ENCODE measurements around the gene HNF4A. TPM values are rescaled to one million over a fixed set of nuclear protein-coding genes. Genes with fewer than 3 reads are reported as not detected.

Gene HNF4A
- total RNA-seq, 1 donor from 2014 or later: 0.09 TPM

- no peak for DNase-seq (ENCODE audit: low spot score in 2 of 2, unreplicated experiment in 2 of 2)
- peaks cover 3% of the 10 kb centered on the region for H3K27me3 Mint-ChIP-seq (ENCODE audit: low read depth)
- H3K4me3 Mint-ChIP-seq: no peak overlapping the region
- no peaks in the 10 kb centered on the region for H3K36me3 Mint-ChIP-seq
- peaks cover 6% of the 10 kb centered on the region for H3K4me1 Mint-ChIP-seq
- TF ChIP-seq, protein P1, sequence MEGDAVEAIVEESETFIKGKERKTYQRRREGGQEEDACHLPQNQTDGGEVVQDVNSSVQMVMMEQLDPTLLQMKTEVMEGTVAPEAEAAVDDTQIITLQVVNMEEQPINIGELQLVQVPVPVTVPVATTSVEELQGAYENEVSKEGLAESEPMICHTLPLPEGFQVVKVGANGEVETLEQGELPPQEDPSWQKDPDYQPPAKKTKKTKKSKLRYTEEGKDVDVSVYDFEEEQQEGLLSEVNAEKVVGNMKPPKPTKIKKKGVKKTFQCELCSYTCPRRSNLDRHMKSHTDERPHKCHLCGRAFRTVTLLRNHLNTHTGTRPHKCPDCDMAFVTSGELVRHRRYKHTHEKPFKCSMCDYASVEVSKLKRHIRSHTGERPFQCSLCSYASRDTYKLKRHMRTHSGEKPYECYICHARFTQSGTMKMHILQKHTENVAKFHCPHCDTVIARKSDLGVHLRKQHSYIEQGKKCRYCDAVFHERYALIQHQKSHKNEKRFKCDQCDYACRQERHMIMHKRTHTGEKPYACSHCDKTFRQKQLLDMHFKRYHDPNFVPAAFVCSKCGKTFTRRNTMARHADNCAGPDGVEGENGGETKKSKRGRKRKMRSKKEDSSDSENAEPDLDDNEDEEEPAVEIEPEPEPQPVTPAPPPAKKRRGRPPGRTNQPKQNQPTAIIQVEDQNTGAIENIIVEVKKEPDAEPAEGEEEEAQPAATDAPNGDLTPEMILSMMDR (IDR thresholded peaks at IDR 0.05; ENCODE audit: unreplicated experiment): no peak
- no peaks in the 10 kb centered on the region for H3K9me3 Mint-ChIP-seq
- H3K27ac Mint-ChIP-seq: no peak overlapping the region
Observed at GRCh38 chr20:44334306-44334705, 21.2 kb upstream of the HNF4A start.

DNA sequence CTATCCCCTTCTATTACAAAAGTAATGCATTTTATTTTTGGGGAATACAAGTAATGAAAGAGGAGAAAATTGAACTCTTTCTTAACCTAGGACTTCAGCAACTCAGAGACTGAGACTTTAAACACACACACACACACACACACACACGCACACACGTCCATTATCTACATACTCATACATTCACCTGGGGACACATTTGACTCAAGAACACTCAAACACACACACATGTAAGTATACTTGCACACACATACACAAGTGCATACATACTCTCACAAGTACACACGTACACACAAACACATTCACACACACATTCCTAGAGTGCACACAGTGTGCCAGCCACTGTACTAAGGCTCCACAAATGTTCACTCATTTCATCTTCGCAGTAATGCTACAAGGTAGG lies 20.8 kb upstream of the HNF4A start:
- peaks cover 6% of the 10 kb centered on the region for H3K4me1 Mint-ChIP-seq
- no peak overlapping the region for H3K27ac Mint-ChIP-seq
- H3K36me3 Mint-ChIP-seq: no peaks in the 10 kb centered on the region
- no peaks in the 10 kb centered on the region for H3K9me3 Mint-ChIP-seq
- TF ChIP-seq, protein P1 (IDR thresholded peaks at IDR 0.05; ENCODE audit: unreplicated experiment): no peak
- no peak for DNase-seq (ENCODE audit: low spot score in 2 of 2, unreplicated experiment in 2 of 2)
- peaks cover 3% of the 10 kb centered on the region for H3K27me3 Mint-ChIP-seq (ENCODE audit: low read depth)
- no peak overlapping the region for H3K4me3 Mint-ChIP-seq

- no peaks in the 10 kb centered on the region for H3K36me3 Mint-ChIP-seq
- no peak overlapping the region for H3K4me3 Mint-ChIP-seq
- H3K27me3 Mint-ChIP-seq (ENCODE audit: low read depth): peaks cover 3% of the 10 kb centered on the region
- H3K4me1 Mint-ChIP-seq: peaks cover 4% of the 10 kb centered on the region
- no peak overlapping the region for H3K27ac Mint-ChIP-seq
- no peaks in the 10 kb centered on the region for H3K9me3 Mint-ChIP-seq
- TF ChIP-seq, protein P1 (IDR thresholded peaks at IDR 0.05; ENCODE audit: unreplicated experiment): no peak
- no peak for DNase-seq (ENCODE audit: low spot score in 2 of 2, unreplicated experiment in 2 of 2)
Observed at GRCh38 chr20:44335675-44336074, 19.8 kb upstream of the HNF4A start.

GRCh38 chr20:44336086-44336485 lies 19.4 kb upstream of the HNF4A start:
- Mint-ChIP-seq H3K36me3 (no peaks in the 10 kb centered on the region), H3K4me3 (no peak overlapping the region), H3K4me1 (peaks cover 4% of the 10 kb centered on the region), H3K27ac (no peak overlapping the region), H3K9me3 (no peaks in the 10 kb centered on the region), H3K27me3 (ENCODE audit: low read depth) (peaks cover 3% of the 10 kb centered on the region)
- TF ChIP-seq, protein P1 (IDR thresholded peaks at IDR 0.05; ENCODE audit: unreplicated experiment): no peak
- DNase-seq (ENCODE audit: low spot score in 2 of 2, unreplicated experiment in 2 of 2): no peak

DNA sequence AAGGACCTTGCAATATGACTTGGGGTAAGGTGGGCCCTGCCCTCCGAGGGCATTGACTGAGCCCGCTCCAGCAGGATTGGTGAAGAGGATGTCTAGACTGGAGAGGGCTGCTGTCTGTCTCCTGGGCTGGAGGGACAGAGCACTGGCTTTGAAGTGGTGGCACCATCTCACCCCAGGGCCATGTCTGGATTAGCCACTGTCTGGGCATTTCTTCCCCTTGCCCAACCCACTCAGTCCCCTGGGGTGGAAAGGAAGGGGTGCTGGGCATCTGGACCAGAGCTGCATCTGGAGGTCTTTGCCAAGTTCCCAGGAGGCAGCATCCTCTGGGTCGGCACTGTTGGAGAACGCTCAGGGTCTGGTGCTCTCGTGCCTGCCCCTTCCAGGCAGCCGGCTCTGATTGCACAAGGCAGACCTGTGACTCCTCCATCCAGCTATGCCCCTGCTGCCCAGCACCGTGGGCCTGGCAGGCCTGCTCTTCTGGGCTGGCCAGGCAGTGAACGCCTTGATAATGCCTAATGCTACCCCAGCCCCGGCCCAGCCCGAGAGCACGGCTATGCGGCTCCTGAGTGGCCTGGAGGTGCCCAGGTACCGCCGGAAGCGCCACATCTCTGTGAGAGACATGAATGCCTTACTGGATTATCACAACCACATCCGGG lies 18.6 kb upstream of the HNF4A start, which contains the start of gene R3HDML:
R3HDML (plus strand) TSS at position 319 of the 656 bp plus-strand sequence; CDS start at position 434, 115 bp downstream.
- Mint-ChIP-seq H3K4me3 (no peak within 1 kb of the TSS), H3K9me3 (no peaks in the 10 kb centered on the region), H3K27me3 (ENCODE audit: low read depth) (peaks cover 3% of the 10 kb centered on the region), H3K27ac (no peak within 1 kb of the TSS), H3K36me3 (no peaks in the 10 kb centered on the region), H3K4me1 (peaks cover 4% of the 10 kb centered on the region)
- TF ChIP-seq, protein P1 (IDR thresholded peaks at IDR 0.05; ENCODE audit: unreplicated experiment): no peak
- DNase-seq (ENCODE audit: low spot score in 2 of 2, unreplicated experiment in 2 of 2): no peak

Data from mesothelial cell of epicardium (in vitro differentiated cells).